ENCODE results near the gene STYX.
A peak's percentile ranks its signal among the peaks of the same experiment; 100 is the strongest.

STYX gene

GRCh38 chr14:52729925-52730708 lies at the start of gene STYX:
Gene STYX, plus strand, starts transcription at chr14:52730166. Its CDS starts 309 bp downstream, at chr14:52730475.
- ChIA-PET POLR2A (interaction anchor here (0.6 to 1.2 kb wide), 2 partner anchors 35 to 577 kb away, joined by 3 read pairs; partner anchors contain the start of gene ERO1A), CTCF (interaction anchor here (1.4 to 1.5 kb wide), 2 partner anchors 13 to 18 kb away, joined by 3 read pairs; no protein-coding TSS in a partner anchor)
- peak; percentile 21 for TF ChIP-seq CTCF (IDR thresholded peaks at IDR 0.05; ENCODE audit: insufficient read depth, low read length, missing control alignments)
- DNase-seq (ENCODE audit: low read depth, low spot score), result peak; percentile 82
- H3K4me3 ChIP-seq (ENCODE audit: low read depth, low read length), result peak within 1 kb of the TSS; percentile 95

- no peak for DNase-seq (ENCODE audit: low read depth, low spot score)
- POLR2A ChIA-PET, result no interaction called here
- H3K4me3 ChIP-seq (ENCODE audit: low read depth, low read length), result no peak overlapping the region
- CTCF ChIA-PET, result no interaction called here
- TF ChIP-seq CTCF (IDR thresholded peaks at IDR 0.05; ENCODE audit: insufficient read depth, low read length, missing control alignments), result no peak
Observed at GRCh38 chr14:52683985-52684520, 45.9 kb upstream of the STYX start.

- ChIA-PET POLR2A (no interaction called here), CTCF (no interaction called here)
- TF ChIP-seq CTCF (IDR thresholded peaks at IDR 0.05; ENCODE audit: insufficient read depth, low read length, missing control alignments), result no peak
- H3K4me3 ChIP-seq (ENCODE audit: low read depth, low read length), result no peak overlapping the region
- no peak for DNase-seq (ENCODE audit: low read depth, low spot score)
Observed at GRCh38 chr14:52686176-52686575, 43.8 kb upstream of the STYX start.

- H3K4me3 ChIP-seq (ENCODE audit: low read depth, low read length), result no peak overlapping the region
- CTCF ChIA-PET, result interaction anchor here (0.9 kb wide), 1 partner anchor 88 kb away, joined by 3 read pairs; no protein-coding TSS in a partner anchor
- no peak for TF ChIP-seq CTCF (IDR thresholded peaks at IDR 0.05; ENCODE audit: insufficient read depth, low read length, missing control alignments)
- POLR2A ChIA-PET, result no interaction called here
- no peak for DNase-seq (ENCODE audit: low read depth, low spot score)
Observed at GRCh38 chr14:52690983-52691760, 38.8 kb upstream of the STYX start.

GRCh38 chr14:52692248-52692962 lies 37.6 kb upstream of the STYX start:
- H3K4me3 ChIP-seq (ENCODE audit: low read depth, low read length), result no peak overlapping the region
- no peak for TF ChIP-seq CTCF (IDR thresholded peaks at IDR 0.05; ENCODE audit: insufficient read depth, low read length, missing control alignments)
- DNase-seq (ENCODE audit: low read depth, low spot score), result no peak
- POLR2A ChIA-PET, result interaction anchor here (0.6 kb wide), 1 partner anchor 19 kb away, joined by 3 read pairs; no protein-coding TSS in a partner anchor
- CTCF ChIA-PET, result interaction anchor here (0.9 kb wide), 1 partner anchor 87 kb away, joined by 3 read pairs; no protein-coding TSS in a partner anchor

All from AG04449 (cell line).